Fibroblast of lung (primary cell): ENCODE measurements around the gene HRH3. TPM values are rescaled to one million over a fixed set of nuclear protein-coding genes. Genes with fewer than 3 reads are reported as not detected.

Experiments
- DNase-seq, 2 donors: peaks; one replicate each; pipeline versions ENCODE4 v3.0.0 to v3.0.0-alpha.2; 2010; ENCODE audit warnings: low read depth in 2 of 2
- H2AFZ ChIP-seq: 2 replicates; pipeline ENCODE4 v1.5.1; 2012; ENCODE audit warnings: low read length, control low read depth, inconsistent platforms
- H3K27ac ChIP-seq: 2 replicates; pipeline ENCODE4 v1.5.1; 2011; ENCODE audit warnings: low read length, control low read depth; ENCODE audit not compliant: insufficient read depth
- H3K27me3 ChIP-seq: 2 replicates; pipeline ENCODE4 v1.5.1; 2011; ENCODE audit warnings: mild to moderate bottlenecking, low read length; ENCODE audit not compliant: control insufficient read depth, insufficient read depth
- H3K36me3 ChIP-seq: 2 replicates; pipeline ENCODE4 v1.5.1; 2011; ENCODE audit warnings: low read length; ENCODE audit not compliant: control insufficient read depth, insufficient read depth
- H3K4me1 ChIP-seq: 2 replicates; pipeline ENCODE4 v1.5.1; 2011; ENCODE audit warnings: low read length; ENCODE audit not compliant: control insufficient read depth, insufficient read depth; ENCODE audit errors: extremely low read depth
- H3K4me2 ChIP-seq: 2 replicates; pipeline ENCODE4 v1.5.1; 2011; ENCODE audit warnings: low read length, control low read depth; ENCODE audit not compliant: insufficient read depth; ENCODE audit errors: extremely low read depth
- H3K4me3 ChIP-seq, 4 experiments: fragments of 200-600 bp in 1 of 4; sonication (generic) in 1 of 4; replicated peaks in 1 of 4; 2 replicates each; pipeline ENCODE4 v1.5.1; 2011 to 2016; ENCODE audit warnings: low read length in 4 of 4, low read depth in 3 of 4, mild to moderate bottlenecking in 3 of 4, control low read depth in 2 of 4, inconsistent platforms in 1 of 4, mixed read lengths in 1 of 4; ENCODE audit not compliant: insufficient read depth in 1 of 4; ENCODE audit errors: control extremely low read depth in 1 of 4
- H3K79me2 ChIP-seq: 2 replicates; pipeline ENCODE4 v1.5.1; 2012; ENCODE audit warnings: mild to moderate bottlenecking, low read length, inconsistent platforms; ENCODE audit not compliant: control insufficient read depth, insufficient read depth
- H3K9ac ChIP-seq: 2 replicates; pipeline ENCODE4 v1.5.1; 2011; ENCODE audit warnings: mild to moderate bottlenecking, low read length, control low read depth; ENCODE audit not compliant: insufficient read depth
- H3K9me3 ChIP-seq: 2 replicates; pipeline ENCODE4 v1.5.1; 2012; ENCODE audit warnings: low read depth, low read length; ENCODE audit not compliant: control insufficient read depth, insufficient read depth
- H4K20me1 ChIP-seq: 2 replicates; pipeline ENCODE4 v1.5.1; 2011; ENCODE audit warnings: low read length; ENCODE audit not compliant: control insufficient read depth, insufficient read depth; ENCODE audit errors: extremely low read depth
- EZH2 ChIP-seq: IDR thresholded peaks from 2 replicates; pipeline ENCODE4 v1.5.1; 2012; ENCODE audit warnings: low read length, control low read depth, mild to moderate bottlenecking; ENCODE audit errors: missing control alignments
- polyA plus RNA-seq, 2 donors: library from polyadenylated mRNA; depleted of rRNA in 1 of 2; stranded (reverse) in 1 of 2; unstranded in 1 of 2; fragments of >200 nt; gene quantifications; 2 replicates each; pipeline ENCODE4 v1.2.1, GENCODE V29; 2011 to 2012; ENCODE audit warnings: missing spikeins in 1 of 2
- total RNA-seq: library from RNA; depleted of rRNA; stranded (reverse); fragments of >200 nt; gene quantifications from 2 replicates; pipeline ENCODE4 v1.2.1, GENCODE V29; 2014
- TF ChIP-seq, protein P1 (sequence below), 2 donors: IDR thresholded peaks in 1 of 2; conservative IDR thresholded peaks in 1 of 2; 1 replicate in 1 of 2; 2 replicates in 1 of 2; pipeline ENCODE4 v1.5.1; 2011 to 2012; ENCODE audit warnings: low read length in 2 of 2, control low read depth in 1 of 2, inconsistent platforms in 1 of 2, low read depth in 1 of 2, mild to moderate bottlenecking in 1 of 2

Gene HRH3
- total and polyA plus RNA-seq, 2 donors (not counting 1 experiment from before 2014, with no cell fraction given): not detected

DNA sequence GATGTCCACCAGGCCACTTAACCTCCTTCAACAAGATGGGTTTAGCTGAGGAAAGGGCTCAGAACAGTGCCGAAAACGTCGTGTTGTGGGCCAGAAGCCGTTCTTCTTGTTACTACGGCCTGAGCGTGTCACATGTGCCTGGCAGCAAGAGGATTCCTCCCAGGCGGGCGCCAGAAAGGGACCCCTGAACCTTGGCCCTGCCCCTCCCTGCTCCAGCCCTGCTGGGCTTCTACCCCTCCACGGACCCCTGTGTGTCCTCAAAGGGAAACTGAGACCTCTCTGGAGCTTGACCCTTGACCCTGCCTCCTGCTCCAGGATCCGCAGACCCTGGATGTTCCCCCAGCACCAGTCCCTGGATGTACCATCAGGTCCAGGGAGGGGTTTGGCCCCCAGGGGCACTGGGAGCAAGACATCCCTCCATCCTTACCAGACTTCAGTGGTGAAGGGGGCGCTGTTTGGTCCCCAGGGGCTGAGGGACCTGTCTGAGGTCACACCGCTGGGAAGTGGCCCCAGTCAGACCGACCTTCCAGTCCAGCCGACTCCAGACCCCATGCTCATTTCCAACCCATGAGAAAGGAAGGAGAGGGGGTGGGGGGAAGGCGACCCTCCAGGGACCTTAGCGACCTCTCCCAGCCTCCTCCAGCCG is 10.1 kb downstream of the HRH3 start:
- Histone ChIP-seq H3K4me3 (no peak overlapping the region), H3K27ac (no peak overlapping the region), H3K4me2 (no peak overlapping the region), H3K9me3 (no peaks in the 10 kb centered on the region), H3K79me2 (no peaks in the 10 kb centered on the region), H3K27me3 (peaks cover 20% of the 10 kb centered on the region), H3K36me3 (no peaks in the 10 kb centered on the region), H4K20me1 (no peaks in the 10 kb centered on the region), H3K9ac (no peak overlapping the region), H2AFZ (no peak overlapping the region), H3K4me1 (no peaks in the 10 kb centered on the region)
- DNase-seq: no peak
- TF ChIP-seq EZH2: no peak
- TF ChIP-seq, protein P1, sequence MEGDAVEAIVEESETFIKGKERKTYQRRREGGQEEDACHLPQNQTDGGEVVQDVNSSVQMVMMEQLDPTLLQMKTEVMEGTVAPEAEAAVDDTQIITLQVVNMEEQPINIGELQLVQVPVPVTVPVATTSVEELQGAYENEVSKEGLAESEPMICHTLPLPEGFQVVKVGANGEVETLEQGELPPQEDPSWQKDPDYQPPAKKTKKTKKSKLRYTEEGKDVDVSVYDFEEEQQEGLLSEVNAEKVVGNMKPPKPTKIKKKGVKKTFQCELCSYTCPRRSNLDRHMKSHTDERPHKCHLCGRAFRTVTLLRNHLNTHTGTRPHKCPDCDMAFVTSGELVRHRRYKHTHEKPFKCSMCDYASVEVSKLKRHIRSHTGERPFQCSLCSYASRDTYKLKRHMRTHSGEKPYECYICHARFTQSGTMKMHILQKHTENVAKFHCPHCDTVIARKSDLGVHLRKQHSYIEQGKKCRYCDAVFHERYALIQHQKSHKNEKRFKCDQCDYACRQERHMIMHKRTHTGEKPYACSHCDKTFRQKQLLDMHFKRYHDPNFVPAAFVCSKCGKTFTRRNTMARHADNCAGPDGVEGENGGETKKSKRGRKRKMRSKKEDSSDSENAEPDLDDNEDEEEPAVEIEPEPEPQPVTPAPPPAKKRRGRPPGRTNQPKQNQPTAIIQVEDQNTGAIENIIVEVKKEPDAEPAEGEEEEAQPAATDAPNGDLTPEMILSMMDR (conservative IDR thresholded peaks at IDR 0.05 in 1 of 2, IDR thresholded peaks at IDR 0.05 in 1 of 2; ENCODE audit: low read depth in 1 of 2, low read length in 2 of 2): no peak

- Histone ChIP-seq H3K9me3 (no peaks in the 10 kb centered on the region), H3K4me2 (no peak overlapping the region), H4K20me1 (no peaks in the 10 kb centered on the region), H3K27ac (no peak overlapping the region), H3K9ac (no peak overlapping the region), H3K4me1 (no peaks in the 10 kb centered on the region), H2AFZ (no peak overlapping the region), H3K36me3 (no peaks in the 10 kb centered on the region), H3K4me3 (no peak overlapping the region), H3K27me3 (peaks cover 20% of the 10 kb centered on the region), H3K79me2 (no peaks in the 10 kb centered on the region)
- TF ChIP-seq, protein P1 (conservative IDR thresholded peaks at IDR 0.05 in 1 of 2, IDR thresholded peaks at IDR 0.05 in 1 of 2; ENCODE audit: low read depth in 1 of 2, low read length in 2 of 2): no peak
- TF ChIP-seq EZH2: peak; percentile 30
- DNase-seq: no peak
These were observed 11.0 kb downstream of the HRH3 start for GRCh38 chr20:62208795-62209755.

DNA sequence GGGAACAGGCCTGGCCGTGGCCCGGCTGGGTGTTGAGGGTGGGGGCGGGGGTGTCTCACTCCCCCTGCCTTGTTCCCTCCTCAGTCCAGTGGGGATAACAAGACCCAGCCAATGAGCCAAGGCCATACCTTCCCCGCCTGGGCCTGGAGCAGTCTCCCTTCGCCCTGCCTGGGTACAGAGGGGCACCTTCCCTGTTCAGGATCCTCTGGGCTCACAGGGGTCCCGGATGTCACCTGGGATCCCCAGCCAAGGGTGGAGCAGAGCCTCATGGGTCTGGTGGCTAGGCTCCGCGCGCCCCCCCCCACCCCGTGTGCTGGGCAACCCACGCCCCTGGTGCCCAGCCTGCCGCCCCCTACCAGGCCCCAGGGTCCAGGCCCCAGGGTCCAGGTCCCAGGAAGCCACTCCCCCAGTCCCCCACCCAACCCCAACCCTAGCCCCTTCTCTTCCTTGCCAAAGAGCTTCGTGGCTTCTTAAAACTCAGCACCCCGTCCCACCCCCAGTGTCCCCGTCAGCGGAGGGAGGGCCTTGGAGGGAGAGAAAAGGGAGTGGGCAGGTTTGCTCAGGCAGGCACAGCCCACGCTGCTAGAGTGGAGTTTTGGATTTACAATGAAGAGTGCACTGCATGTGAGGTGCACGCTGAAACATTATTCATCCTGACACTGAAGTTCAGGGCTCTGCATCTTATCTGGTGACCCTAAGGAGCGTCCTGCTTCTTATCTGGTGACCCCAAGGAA is 11.8 kb downstream of the HRH3 start:
- Histone ChIP-seq H3K79me2 (no peaks in the 10 kb centered on the region), H3K4me1 (no peaks in the 10 kb centered on the region), H2AFZ (no peak overlapping the region), H3K4me2 (no peak overlapping the region), H3K4me3 (no peak overlapping the region), H3K27ac (no peak overlapping the region), H3K9me3 (no peaks in the 10 kb centered on the region), H3K27me3 (peaks cover 20% of the 10 kb centered on the region), H3K9ac (no peak overlapping the region), H3K36me3 (no peaks in the 10 kb centered on the region), H4K20me1 (no peaks in the 10 kb centered on the region)
- DNase-seq: no peak
- TF ChIP-seq, protein P1 (conservative IDR thresholded peaks at IDR 0.05 in 1 of 2, IDR thresholded peaks at IDR 0.05 in 1 of 2; ENCODE audit: low read depth in 1 of 2, low read length in 2 of 2): no peak
- no peak for TF ChIP-seq EZH2
